Neural progenitor cell (in vitro differentiated cells): ENCODE measurements around the gene CDH20.

Experiments used
- EZH2 ChIP-seq: fragments of 200-600 bp; sonication (generic); IDR thresholded peaks from 2 replicates; pipeline ENCODE4 v1.6.1; 2017; ENCODE audit warnings: antibody characterized with exemption, mild to moderate bottlenecking, moderate library complexity
- TF ChIP-seq, protein P1 (sequence below): fragments of 200-600 bp; sonication (generic); IDR thresholded peaks from 2 replicates; pipeline ENCODE4 v1.5.1; 2017; ENCODE audit warnings: antibody characterized with exemption, mild to moderate bottlenecking

DNA sequence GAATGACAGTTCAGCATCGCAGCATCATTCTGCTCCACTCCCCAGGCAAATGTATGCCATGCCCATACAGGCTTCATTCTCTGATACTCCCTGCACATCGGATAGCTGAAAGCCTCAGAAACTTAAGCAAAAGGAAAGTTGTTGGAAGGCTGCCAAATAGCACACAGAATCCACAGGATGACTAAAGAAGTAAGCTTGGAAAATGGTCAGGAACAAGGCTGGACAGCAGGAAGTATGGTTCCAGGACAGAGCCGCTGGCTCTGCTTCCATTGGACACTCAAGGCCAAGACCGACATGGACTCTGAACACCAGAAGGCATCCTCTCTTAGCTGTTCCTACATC, 256.5 kb downstream of the CDH20 start:
- TF ChIP-seq, protein P1, sequence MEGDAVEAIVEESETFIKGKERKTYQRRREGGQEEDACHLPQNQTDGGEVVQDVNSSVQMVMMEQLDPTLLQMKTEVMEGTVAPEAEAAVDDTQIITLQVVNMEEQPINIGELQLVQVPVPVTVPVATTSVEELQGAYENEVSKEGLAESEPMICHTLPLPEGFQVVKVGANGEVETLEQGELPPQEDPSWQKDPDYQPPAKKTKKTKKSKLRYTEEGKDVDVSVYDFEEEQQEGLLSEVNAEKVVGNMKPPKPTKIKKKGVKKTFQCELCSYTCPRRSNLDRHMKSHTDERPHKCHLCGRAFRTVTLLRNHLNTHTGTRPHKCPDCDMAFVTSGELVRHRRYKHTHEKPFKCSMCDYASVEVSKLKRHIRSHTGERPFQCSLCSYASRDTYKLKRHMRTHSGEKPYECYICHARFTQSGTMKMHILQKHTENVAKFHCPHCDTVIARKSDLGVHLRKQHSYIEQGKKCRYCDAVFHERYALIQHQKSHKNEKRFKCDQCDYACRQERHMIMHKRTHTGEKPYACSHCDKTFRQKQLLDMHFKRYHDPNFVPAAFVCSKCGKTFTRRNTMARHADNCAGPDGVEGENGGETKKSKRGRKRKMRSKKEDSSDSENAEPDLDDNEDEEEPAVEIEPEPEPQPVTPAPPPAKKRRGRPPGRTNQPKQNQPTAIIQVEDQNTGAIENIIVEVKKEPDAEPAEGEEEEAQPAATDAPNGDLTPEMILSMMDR = no peak
- TF ChIP-seq EZH2 = no peak
